CD4-positive, alpha-beta T cell (primary cell): ENCODE results near the gene ULK4. TPM values are rescaled to one million over a fixed set of nuclear protein-coding genes. Genes with fewer than 3 reads are reported as not detected.

ENCODE experiments used
- ATAC-seq: fragments of 200-7000 bp; cut with Tn5 transposase; one replicate; pipeline ENCODE4 v1.10.0; 2022; ENCODE audit warnings: mild to moderate bottlenecking; ENCODE audit not compliant: poor library complexity
- CTCF ChIA-PET: fragments of 350-600 bp; sonication (Branson Sonifier 250); formaldehyde crosslinking; loops from one replicate; lab custom pipeline; 2021; ENCODE audit warnings: antibody characterized with exemption, inconsistent platforms; lab: Charles Lee
- POLR2A ChIA-PET: fragments of 350-600 bp; sonication (Branson Sonifier 250); formaldehyde crosslinking; loops from one replicate; lab custom pipeline; 2021; ENCODE audit warnings: antibody characterized with exemption, inconsistent platforms; lab: Charles Lee
- DNase-seq, 14 experiments: peaks; one replicate each; pipeline ENCODE4 v3.0.0-alpha.2; 2013 to 2020; ENCODE audit warnings: mixed read lengths in 2 of 14
- H3K27ac ChIP-seq, 2 donors: one replicate each; pipeline versions ENCODE4 v1.5.1 to v1.7.0; 2013; ENCODE audit warnings: low read length in 2 of 2, low read depth in 1 of 2, mild to moderate bottlenecking in 1 of 2
- H3K27me3 ChIP-seq, 2 experiments: 1 replicate in 1 of 2; 2 replicates in 1 of 2; pipeline versions ENCODE4 v1.6.1 to v1.7.0; 2013; ENCODE audit warnings: low read length in 2 of 2, control low read depth in 1 of 2, mild to moderate bottlenecking in 1 of 2, moderate library complexity in 1 of 2; ENCODE audit not compliant: insufficient read depth in 2 of 2, control insufficient read depth in 1 of 2
- H3K36me3 ChIP-seq: one replicate; pipeline ENCODE4 v1.6.1; 2013; ENCODE audit warnings: low read length, control low read depth; ENCODE audit not compliant: insufficient read depth
- H3K4me1 ChIP-seq: one replicate; pipeline ENCODE4 v1.6.1; 2013; ENCODE audit warnings: low read length, control low read depth; ENCODE audit not compliant: insufficient read depth
- H3K4me3 ChIP-seq: one replicate; pipeline ENCODE4 v1.5.1; 2013; ENCODE audit warnings: mild to moderate bottlenecking, low read length, moderate library complexity
- H3K9me3 ChIP-seq, 2 experiments: 1 replicate in 1 of 2; 2 replicates in 1 of 2; pipeline versions ENCODE4 v1.6.1 to v1.7.0; 2013; ENCODE audit warnings: low read length in 2 of 2, mild to moderate bottlenecking in 2 of 2, control low read depth in 1 of 2, moderate library complexity in 1 of 2; ENCODE audit not compliant: control insufficient read depth in 1 of 2, insufficient read depth in 1 of 2
- H3K27ac Mint-ChIP-seq: one replicate; pipeline ENCODE4 v1.8.0; 2020; ENCODE audit warnings: mixed read lengths
- H3K27me3 Mint-ChIP-seq: one replicate; pipeline ENCODE4 v1.8.0; 2021; ENCODE audit warnings: mixed read lengths
- H3K36me3 Mint-ChIP-seq: one replicate; pipeline ENCODE4 v1.8.0; 2021; ENCODE audit warnings: low read depth, mixed read lengths
- H3K4me1 Mint-ChIP-seq: one replicate; pipeline ENCODE4 v1.8.0; 2021; ENCODE audit warnings: low read depth, mixed read lengths
- H3K4me3 Mint-ChIP-seq: one replicate; pipeline ENCODE4 v1.8.0; 2020; ENCODE audit warnings: mild to moderate bottlenecking, mixed read lengths
- H3K9me3 Mint-ChIP-seq: one replicate; pipeline ENCODE4 v1.8.0; 2020; ENCODE audit warnings: mixed read lengths
- CTCF ChIP-seq: fragments of 200-600 bp; IDR thresholded peaks from one replicate; pipeline ENCODE4 v1.8.0; 2022; ENCODE audit warnings: antibody characterized with exemption, mild to moderate bottlenecking
- intact Hi-C, 2 experiments: fragments of 100-400 bp; cut with DNase I in 1 of 2; cut with micrococcal nuclease in 1 of 2; formaldehyde crosslinking; loops; one replicate each; pipeline versions ENCODE4 v1.15.1 to v1.9.0; 2023 to 2025; cut with DNase I, micrococcal nuclease
- total RNA-seq, 174 experiments: library from RNA in 2 of 174; stranded (reverse) in 2 of 174; gene quantifications; one replicate each; pipeline ENCODE4 v1.2.3 and lab custom pipeline; 2021 to 2026

ULK4 gene
- total RNA-seq, 2 experiments from 2014 or later = 23.8 to 28.6 TPM

GRCh38 chr3:41519746-41520145, 442.2 kb downstream of the ULK4 start:
- Mint-ChIP-seq H3K27me3 (no peaks in the 10 kb centered on the region), H3K4me3 (no peak overlapping the region), H3K36me3 (peaks cover 23% of the 10 kb centered on the region), H3K27ac (no peak overlapping the region), H3K4me1 (no peaks in the 10 kb centered on the region), H3K9me3 (no peaks in the 10 kb centered on the region)
- TF ChIP-seq CTCF = no peak
- DNase-seq (no peak), ATAC-seq (no peak)
- no peak overlapping the region for H3K27ac ChIP-seq
- H3K9me3 ChIP-seq = peaks cover 0 to 4% of the 10 kb centered on the region in 2 experiments
- ChIA-PET CTCF (no interaction called here), POLR2A (no interaction called here)
- intact Hi-C loops = no loop called here
- H3K4me3 ChIP-seq = no peak overlapping the region
- no peaks in the 10 kb centered on the region for H3K27me3 ChIP-seq
- no peaks in the 10 kb centered on the region for H3K36me3 ChIP-seq
- H3K4me1 ChIP-seq = no peaks in the 10 kb centered on the region

GRCh38 chr3:41518626-41519025, 443.3 kb downstream of the ULK4 start:
- no peak for TF ChIP-seq CTCF
- no peaks in the 10 kb centered on the region for H3K27me3 ChIP-seq
- H3K4me3 Mint-ChIP-seq = no peak overlapping the region
- CTCF ChIA-PET = no interaction called here
- no peaks in the 10 kb centered on the region for H3K4me1 Mint-ChIP-seq
- H3K9me3 ChIP-seq = peaks cover 0 to 4% of the 10 kb centered on the region in 2 experiments
- H3K9me3 Mint-ChIP-seq = peaks cover 3% of the 10 kb centered on the region
- H3K36me3 Mint-ChIP-seq = peaks cover 29% of the 10 kb centered on the region
- H3K4me3 ChIP-seq = no peak overlapping the region
- POLR2A ChIA-PET = no interaction called here
- H3K27me3 Mint-ChIP-seq = no peaks in the 10 kb centered on the region
- no peaks in the 10 kb centered on the region for H3K4me1 ChIP-seq
- intact Hi-C loops = no loop called here
- H3K27ac Mint-ChIP-seq = no peak overlapping the region
- H3K36me3 ChIP-seq = no peaks in the 10 kb centered on the region
- H3K27ac ChIP-seq = no peak overlapping the region
- no peak for DNase-seq
- ATAC-seq = no peak

- Histone ChIP-seq H3K36me3 (no peaks in the 10 kb centered on the region), H3K27ac (no peak overlapping the region), H3K9me3 (peaks cover 3 to 7% of the 10 kb centered on the region in 2 experiments), H3K4me3 (no peak overlapping the region), H3K4me1 (no peaks in the 10 kb centered on the region), H3K27me3 (no peaks in the 10 kb centered on the region)
- Mint-ChIP-seq H3K4me1 (no peaks in the 10 kb centered on the region), H3K4me3 (no peak overlapping the region), H3K9me3 (peaks cover 20% of the 10 kb centered on the region), H3K27me3 (no peaks in the 10 kb centered on the region), H3K36me3 (peaks cover 54% of the 10 kb centered on the region), H3K27ac (no peak overlapping the region)
- intact Hi-C loops = no loop called here
- CTCF ChIA-PET = no interaction called here
- ATAC-seq = no peak
- POLR2A ChIA-PET = no interaction called here
- DNase-seq = no peak
- TF ChIP-seq CTCF = no peak
Measured at GRCh38 chr3:41508063-41508696, 453.7 kb downstream of the ULK4 start.
